GM12875 (cell line): ENCODE results near the gene SSH2.

Experiments
- H3K4me3 ChIP-seq: one replicate; pipeline ENCODE4 v1.5.1; 2011; ENCODE audit warnings: low read depth, low read length, control low read depth
- CTCF ChIP-seq: IDR thresholded peaks from 2 replicates; pipeline ENCODE4 v1.5.1; 2011; ENCODE audit warnings: low read depth, mild to moderate bottlenecking, control low read depth, inconsistent platforms, low read length, moderate library complexity, borderline replicate concordance; ENCODE audit not compliant: insufficient read depth

The SSH2 gene

GRCh38 chr17:29776026-29776425 lies 154.0 kb downstream of the SSH2 start:
- no peak for TF ChIP-seq CTCF

GRCh38 chr17:29772981-29773380 lies 157.0 kb downstream of the SSH2 start:
- no peak overlapping the region for H3K4me3 ChIP-seq
- TF ChIP-seq CTCF = no peak

More at GRCh38 chr17:29776026-29776425, 154.0 kb downstream of the SSH2 start:
- no peak overlapping the region for H3K4me3 ChIP-seq

- no peak overlapping the region for H3K4me3 ChIP-seq
- no peak for TF ChIP-seq CTCF
These were observed 158.5 kb downstream of the SSH2 start for GRCh38 chr17:29771546-29771945.

GRCh38 chr17:29769225-29769624 lies 160.8 kb downstream of the SSH2 start:
- TF ChIP-seq CTCF = no peak
- H3K4me3 ChIP-seq = no peak overlapping the region

- TF ChIP-seq CTCF = no peak
- no peak overlapping the region for H3K4me3 ChIP-seq
These were observed 163.2 kb downstream of the SSH2 start for GRCh38 chr17:29766796-29767327.

GRCh38 chr17:29764748-29765147 lies 165.3 kb downstream of the SSH2 start:
- no peak for TF ChIP-seq CTCF
- H3K4me3 ChIP-seq = no peak overlapping the region

GRCh38 chr17:29764217-29764616 lies 165.8 kb downstream of the SSH2 start:
- no peak overlapping the region for H3K4me3 ChIP-seq
- no peak for TF ChIP-seq CTCF
